ENCODE measurements around the gene CHN2.

GRCh38 chr7:29228289-29229011 lies 33.9 kb downstream of the CHN2 start:
- TF ChIP-seq TCF4 (CRISPR knock-in tag; IDR thresholded peaks at IDR 0.05; ENCODE audit: borderline replicate concordance) = no peak
- no peak for TF ChIP-seq PATZ1 (CRISPR knock-in tag; IDR thresholded peaks at IDR 0.05; ENCODE audit: borderline replicate concordance)
- TF ChIP-seq ARNTL (CRISPR knock-in tag; IDR thresholded peaks at IDR 0.05; ENCODE audit: borderline replicate concordance, low read depth) = no peak
- TF ChIP-seq CREB5 (CRISPR knock-in tag; IDR thresholded peaks at IDR 0.05; ENCODE audit: low read depth) = no peak
- TF ChIP-seq ZFP30 (CRISPR knock-in tag; IDR thresholded peaks at IDR 0.05) = no peak

Data from SK-N-SH treated with all-trans-retinoic acid at 6 μM for 48 hours (cell line).